Measurements from ENCODE around the gene ENG.

DNA sequence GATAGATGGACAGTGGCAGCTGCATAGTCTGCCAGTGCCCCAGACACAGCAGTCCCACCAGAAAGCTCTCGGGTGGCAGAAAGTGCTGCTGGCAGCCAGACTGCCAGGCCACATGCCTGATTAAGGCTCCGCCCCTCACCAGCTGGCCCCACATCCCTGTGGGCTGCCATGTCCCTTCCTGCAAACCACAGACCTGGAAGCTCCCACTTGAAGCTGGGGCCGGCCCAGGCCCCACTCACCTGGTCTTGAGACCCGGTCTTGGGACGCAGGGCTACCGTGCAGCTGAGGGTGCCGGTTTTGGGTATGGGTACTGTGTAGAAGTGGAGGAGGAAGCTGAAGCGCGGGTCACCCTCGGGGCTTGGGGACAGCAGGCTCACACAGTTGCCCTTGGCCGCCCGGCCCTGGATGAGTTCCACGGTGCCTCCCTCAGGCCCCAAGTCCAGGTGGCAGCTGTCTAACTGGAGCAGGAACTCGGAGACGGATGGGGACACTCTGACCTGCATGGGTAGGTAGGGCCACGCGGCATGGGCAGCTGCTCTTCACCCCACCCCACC is 36.5 kb downstream of the ENG start:
- TF ChIP-seq, protein P1, sequence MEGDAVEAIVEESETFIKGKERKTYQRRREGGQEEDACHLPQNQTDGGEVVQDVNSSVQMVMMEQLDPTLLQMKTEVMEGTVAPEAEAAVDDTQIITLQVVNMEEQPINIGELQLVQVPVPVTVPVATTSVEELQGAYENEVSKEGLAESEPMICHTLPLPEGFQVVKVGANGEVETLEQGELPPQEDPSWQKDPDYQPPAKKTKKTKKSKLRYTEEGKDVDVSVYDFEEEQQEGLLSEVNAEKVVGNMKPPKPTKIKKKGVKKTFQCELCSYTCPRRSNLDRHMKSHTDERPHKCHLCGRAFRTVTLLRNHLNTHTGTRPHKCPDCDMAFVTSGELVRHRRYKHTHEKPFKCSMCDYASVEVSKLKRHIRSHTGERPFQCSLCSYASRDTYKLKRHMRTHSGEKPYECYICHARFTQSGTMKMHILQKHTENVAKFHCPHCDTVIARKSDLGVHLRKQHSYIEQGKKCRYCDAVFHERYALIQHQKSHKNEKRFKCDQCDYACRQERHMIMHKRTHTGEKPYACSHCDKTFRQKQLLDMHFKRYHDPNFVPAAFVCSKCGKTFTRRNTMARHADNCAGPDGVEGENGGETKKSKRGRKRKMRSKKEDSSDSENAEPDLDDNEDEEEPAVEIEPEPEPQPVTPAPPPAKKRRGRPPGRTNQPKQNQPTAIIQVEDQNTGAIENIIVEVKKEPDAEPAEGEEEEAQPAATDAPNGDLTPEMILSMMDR (IDR thresholded peaks at IDR 0.05 in 8 of 11, conservative IDR thresholded peaks at IDR 0.05 in 3 of 11) = no peak
- TF ChIP-seq POLR2A (IDR thresholded peaks at IDR 0.05) = no peak
- peak in 2 of 3 donors; percentile 43 to 76 for TF ChIP-seq POLR2AphosphoS5 (IDR thresholded peaks at IDR 0.05)
